Stimulated activated CD8-positive, alpha-beta memory T cell treated with anti-CD3 and anti-CD28 coated beads, Interleukin-7, amount 100 ng/mL, for 4 hours (primary cell): ENCODE results near the gene ATG5.
"Not testable (repeated sequence)": the region's sequence is repeated elsewhere in the genome, so short reads cannot be mapped to it uniquely, and the experiment has no call there.

ENCODE experiments used
- DNase-seq, 2 donors: peaks; one replicate each; pipeline ENCODE4 v3.0.0-alpha.2; 2020; ENCODE audit warnings: low read depth in 2 of 2

ATG5 gene

DNA sequence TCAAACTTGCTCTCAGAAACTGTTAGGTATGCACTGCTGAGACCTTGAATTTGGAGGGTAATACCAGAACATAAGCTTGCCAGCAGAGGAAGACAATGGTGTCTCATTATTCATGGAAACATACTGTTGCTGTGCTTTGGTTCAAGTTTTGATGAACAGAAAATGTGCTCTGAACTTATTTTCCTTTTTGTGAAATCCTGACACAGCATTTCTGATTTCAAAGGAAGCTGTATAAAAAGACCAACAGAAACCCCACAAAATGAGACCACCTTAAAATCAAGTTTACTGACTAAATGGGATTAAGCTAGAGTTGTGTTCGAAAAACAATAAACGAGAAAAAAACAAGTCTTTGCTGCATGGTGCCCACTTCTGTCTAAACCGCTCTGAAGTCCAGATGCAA, 169.1 kb downstream of the ATG5 start:
- DNase-seq, result no peak

- DNase-seq, result no peak
These were observed 170.2 kb downstream of the ATG5 start for GRCh38 chr6:106155219-106155830.

DNA sequence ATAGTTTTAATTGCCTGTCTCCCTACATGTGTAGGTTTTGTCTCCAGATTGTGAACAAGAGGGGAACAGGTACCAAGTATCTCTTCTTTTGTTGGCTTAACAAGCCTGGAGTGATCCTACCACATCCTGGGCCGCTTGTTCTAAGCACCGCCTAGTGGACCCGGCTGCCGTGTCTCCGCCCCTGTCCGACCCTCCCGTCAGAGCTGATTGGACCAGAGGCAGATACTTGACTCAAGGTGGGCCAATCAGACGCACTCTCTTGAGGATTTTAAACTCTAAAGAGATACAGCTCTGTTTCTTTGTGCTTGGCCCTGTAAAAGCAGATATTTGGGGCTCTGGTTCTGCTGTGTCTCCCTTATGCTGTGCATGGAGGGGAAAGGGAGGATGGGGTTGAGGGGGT, 171.2 kb downstream of the ATG5 start:
- no peak for DNase-seq

- DNase-seq, result no peak
These were observed 172.6 kb downstream of the ATG5 start for GRCh38 chr6:106152952-106153351.

- DNase-seq, result not testable (repeated sequence)
These were observed 173.1 kb downstream of the ATG5 start for GRCh38 chr6:106152476-106152875.

GRCh38 chr6:106149472-106150069, 176.0 kb downstream of the ATG5 start:
- DNase-seq, result no peak

- DNase-seq, result no peak
These were observed 178.1 kb downstream of the ATG5 start for GRCh38 chr6:106147476-106147875.

DNA sequence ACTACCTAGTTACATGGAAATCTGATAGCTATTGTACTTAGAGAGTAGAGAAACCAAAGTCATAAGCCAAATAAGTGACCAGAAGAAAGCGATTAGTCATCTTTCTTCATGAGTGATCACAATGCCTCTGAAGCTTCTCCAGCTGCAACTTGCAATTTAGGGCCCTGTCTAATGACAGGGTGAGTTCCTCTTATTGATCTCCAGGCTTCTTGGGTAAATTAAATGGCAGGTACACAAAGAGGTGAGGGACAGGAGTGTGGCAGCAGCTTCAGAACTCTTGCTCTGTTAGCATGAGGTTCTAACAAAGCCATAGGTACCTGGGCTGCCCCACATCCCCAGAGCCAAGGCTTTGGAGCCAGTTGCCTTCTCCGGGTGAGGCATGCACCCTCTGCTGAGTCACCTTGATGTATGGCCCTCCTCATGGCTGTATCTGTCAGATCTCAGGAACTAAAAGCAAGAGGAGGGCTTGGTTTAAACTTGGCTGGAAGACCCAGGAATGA, 178.7 kb downstream of the ATG5 start:
- DNase-seq, result no peak

DNA sequence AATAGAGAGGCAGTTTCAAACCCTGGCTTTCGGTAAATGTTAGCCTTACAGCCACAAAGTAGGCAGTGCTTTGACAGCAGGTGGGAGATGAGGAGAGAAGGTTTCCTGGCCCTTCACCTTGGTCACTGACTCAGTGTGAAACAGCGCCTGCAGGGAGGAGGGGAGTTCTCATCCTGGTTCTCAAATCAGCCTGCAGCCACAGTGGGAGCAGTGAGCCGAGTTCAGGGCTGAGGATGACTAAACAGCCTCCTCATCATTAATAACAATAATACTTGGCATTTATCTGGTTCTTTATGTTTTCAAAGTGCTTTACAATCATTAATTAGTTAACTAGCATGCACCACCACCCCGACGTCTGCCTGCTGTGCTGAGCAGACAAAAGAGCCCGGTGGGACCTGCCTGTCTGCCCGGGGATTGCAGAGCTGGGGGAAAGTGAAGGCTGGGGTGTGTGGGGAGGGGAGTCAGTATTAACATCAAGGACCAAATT, 179.8 kb downstream of the ATG5 start:
- no peak for DNase-seq

DNA sequence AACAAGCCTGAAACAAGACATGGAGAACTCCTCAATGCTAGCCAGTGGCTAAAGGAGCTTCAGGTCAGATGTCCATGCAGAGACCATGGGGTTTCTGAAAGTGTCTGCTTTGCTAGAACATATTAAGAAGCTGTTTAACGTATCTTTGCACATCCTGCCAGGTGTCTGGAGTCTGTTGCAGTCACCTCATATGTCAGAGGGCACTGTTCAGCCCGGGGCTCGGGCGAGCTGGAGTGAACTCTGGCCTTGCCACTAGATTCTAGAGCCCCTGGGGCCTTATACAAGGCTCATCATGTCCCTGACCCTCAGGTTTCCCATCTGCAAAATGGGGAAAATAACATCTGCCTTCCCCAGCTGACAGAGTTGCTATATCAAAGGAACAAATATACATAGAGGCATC, 180.4 kb downstream of the ATG5 start:
- DNase-seq, result no peak

DNA sequence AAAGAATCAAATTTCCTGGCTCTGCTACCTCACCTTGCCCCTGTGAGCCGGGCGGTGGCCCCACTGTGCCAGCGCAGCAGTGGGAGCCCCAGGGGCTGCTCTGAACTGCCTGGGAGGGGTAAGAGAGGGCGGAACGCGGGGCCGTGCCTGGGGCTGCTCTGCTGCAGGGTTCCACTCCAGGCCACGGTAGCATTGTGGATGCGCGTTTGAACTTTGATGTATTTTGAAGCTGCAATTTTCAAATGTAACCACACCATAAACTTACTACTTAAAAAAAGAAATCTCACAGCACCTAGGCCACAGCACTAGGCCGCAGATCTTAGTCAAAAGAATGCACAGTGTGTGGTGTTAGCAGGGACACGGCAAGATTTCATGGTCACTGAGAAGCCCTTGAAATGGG, 181.9 kb downstream of the ATG5 start:
- no peak for DNase-seq

- DNase-seq, result no peak
These were observed 182.6 kb downstream of the ATG5 start for GRCh38 chr6:106142876-106143431.

DNA sequence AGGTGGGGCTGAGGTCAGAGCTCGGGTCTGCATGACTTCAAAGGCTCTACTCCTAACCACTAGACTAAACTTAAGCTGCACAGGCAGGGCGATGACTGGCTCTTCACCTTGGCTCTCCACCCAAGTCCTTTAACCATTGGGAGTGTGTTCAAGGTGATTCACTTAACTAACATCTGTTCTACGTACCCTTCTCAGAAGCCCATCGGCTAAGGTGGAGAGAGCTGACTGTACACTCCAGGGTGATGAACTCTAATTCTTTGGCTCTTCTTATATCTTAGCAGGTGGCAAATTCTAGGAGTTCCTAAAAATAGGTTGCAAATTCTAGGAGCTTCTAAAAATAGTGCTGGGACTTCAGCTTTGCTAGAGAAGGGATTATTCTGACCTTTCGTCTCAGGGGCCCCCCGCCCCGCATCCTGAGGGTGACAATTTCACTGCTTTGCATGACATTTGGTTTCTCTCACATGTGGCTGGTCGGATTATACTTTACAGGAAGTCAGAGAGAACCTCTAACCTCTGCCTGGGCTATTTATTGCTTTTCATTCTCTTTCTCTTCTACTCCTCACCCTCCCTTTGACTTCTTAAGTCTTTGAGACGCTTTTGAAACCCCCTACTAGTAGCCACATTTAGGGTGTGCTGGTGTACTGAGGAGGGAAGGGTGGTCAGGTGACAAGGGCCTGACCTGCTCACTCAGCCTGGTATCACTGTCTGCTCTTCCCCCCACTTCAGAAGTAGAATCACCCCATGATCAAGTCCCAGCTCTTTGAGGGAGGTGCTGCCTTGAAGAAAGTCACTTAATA, 183.9 kb downstream of the ATG5 start:
- DNase-seq, result peak; percentile 64 to 73

DNA sequence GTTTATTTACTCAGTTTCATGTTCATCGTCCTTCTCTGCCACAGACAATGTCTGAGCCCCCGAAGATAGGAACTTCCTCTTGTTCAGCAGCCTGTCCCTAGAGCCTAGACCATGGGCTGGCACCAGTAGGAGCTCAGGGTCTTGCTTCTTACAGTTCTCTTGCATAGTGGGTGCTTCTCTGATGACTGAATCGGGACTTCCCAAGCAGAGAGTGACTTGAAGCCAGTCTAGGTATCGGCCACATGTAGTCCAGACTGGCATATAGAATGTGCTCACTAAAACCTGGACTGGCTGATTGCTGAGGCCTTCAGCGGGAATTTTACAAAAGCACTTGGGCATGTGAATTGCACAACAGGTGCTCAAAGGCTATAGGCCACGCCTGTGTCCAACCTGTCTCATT, 187.4 kb downstream of the ATG5 start:
- DNase-seq, result no peak

GRCh38 chr6:106136845-106137244, 188.7 kb downstream of the ATG5 start:
- DNase-seq, result no peak

GRCh38 chr6:106135911-106136571, 189.5 kb downstream of the ATG5 start:
- no peak for DNase-seq

DNA sequence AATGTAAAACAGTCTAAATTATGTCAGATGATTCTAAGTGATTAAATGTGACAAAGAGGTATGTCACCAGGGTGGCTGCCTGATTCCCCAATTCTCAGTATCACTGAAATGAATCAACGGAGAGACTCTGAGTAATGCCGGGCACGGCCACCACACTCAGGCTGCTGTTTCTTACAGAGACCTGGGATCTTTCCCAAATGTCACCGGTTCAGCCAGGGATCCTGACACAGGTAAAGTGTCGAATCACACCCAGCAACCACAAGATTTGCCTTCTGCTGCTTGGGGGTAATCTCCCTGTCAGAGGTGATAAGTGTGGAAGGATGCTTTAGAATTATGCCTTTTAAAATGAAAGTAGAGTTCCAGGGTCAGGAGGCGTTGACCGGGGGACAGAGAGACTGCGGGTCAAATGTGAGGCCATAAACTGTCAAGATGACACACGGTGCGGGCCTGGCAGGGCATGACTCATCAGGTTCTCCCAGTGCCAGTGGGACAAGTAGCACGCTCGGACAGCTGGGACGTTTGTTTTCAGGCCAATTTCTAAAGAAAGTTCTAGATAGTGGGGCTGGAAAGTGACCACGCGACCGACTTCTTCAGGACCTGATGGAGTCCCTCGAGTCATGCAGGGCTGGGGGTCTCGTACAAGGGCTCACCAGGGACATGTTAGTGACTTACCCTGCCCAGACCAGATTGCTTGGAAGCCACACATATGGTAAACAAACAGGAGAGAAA, 190.5 kb downstream of the ATG5 start:
- no peak for DNase-seq
